T-helper 17 cell (primary cell): ENCODE measurements around the gene EVC. TPM values are rescaled to one million over a fixed set of nuclear protein-coding genes. Genes with fewer than 3 reads are reported as not detected.
"Not testable (repeated sequence)": the region's sequence is repeated elsewhere in the genome, so short reads cannot be mapped to it uniquely, and the experiment has no call there.

Experiments used
- ATAC-seq: fragments of 150-1000 bp; cut with Tn5 transposase; 2 replicates; pipeline ENCODE4 v1.10.0; 2021; ENCODE audit warnings: mild to moderate bottlenecking, moderate library complexity
- DNase-seq, 3 donors: peaks; one replicate each; pipeline versions ENCODE4 v3.0.0 to v3.0.0-alpha.2; 2020 to 2021
- H3K9me3 ChIP-seq: one replicate; pipeline ENCODE4 v1.7.0; 2013; ENCODE audit warnings: low read length, mild to moderate bottlenecking; ENCODE audit not compliant: control insufficient read depth, poor library complexity, severe bottlenecking
- H3K27ac Mint-ChIP-seq: one replicate; pipeline ENCODE4 v1.8.0; 2022; ENCODE audit warnings: mild to moderate bottlenecking, moderate library complexity, mixed read lengths
- H3K27me3 Mint-ChIP-seq: one replicate; pipeline ENCODE4 v1.8.0; 2022; ENCODE audit warnings: mixed read lengths
- H3K36me3 Mint-ChIP-seq: one replicate; pipeline ENCODE4 v1.8.0; 2022; ENCODE audit warnings: low read depth, mixed read lengths
- H3K4me1 Mint-ChIP-seq: one replicate; pipeline ENCODE4 v1.8.0; 2022; ENCODE audit warnings: mild to moderate bottlenecking, mixed read lengths
- H3K4me3 Mint-ChIP-seq: one replicate; pipeline ENCODE4 v1.8.0; 2022; ENCODE audit warnings: mild to moderate bottlenecking, moderate library complexity, mixed read lengths
- total RNA-seq, 4 donors: library from RNA in 2 of 4; stranded (reverse) in 2 of 4; gene quantifications; one replicate each; pipeline ENCODE4 v1.2.3 and lab custom pipeline; 2022 to 2026

Gene EVC
- total RNA-seq, 2 donors from 2014 or later: 3.4 to 5.5 TPM

GRCh38 chr4:5724377-5724776 is 13.4 kb downstream of the EVC start:
- ATAC-seq: no peak
- DNase-seq: no peak
- no peaks in the 10 kb centered on the region for H3K9me3 ChIP-seq
- H3K4me3 Mint-ChIP-seq: no peak overlapping the region
- no peak overlapping the region for H3K27ac Mint-ChIP-seq
- H3K36me3 Mint-ChIP-seq: no peaks in the 10 kb centered on the region
- no peaks in the 10 kb centered on the region for H3K4me1 Mint-ChIP-seq
- H3K27me3 Mint-ChIP-seq: peaks cover 4% of the 10 kb centered on the region

GRCh38 chr4:5728412-5728811 is 17.4 kb downstream of the EVC start:
- H3K36me3 Mint-ChIP-seq, H3K9me3 ChIP-seq, ATAC-seq, H3K27ac Mint-ChIP-seq, DNase-seq, H3K27me3 Mint-ChIP-seq, H3K4me1 Mint-ChIP-seq, H3K4me3 Mint-ChIP-seq: not testable (repeated sequence)

GRCh38 chr4:5730436-5730835 is 19.4 kb downstream of the EVC start:
- DNase-seq (no peak), ATAC-seq (no peak)
- Mint-ChIP-seq H3K36me3 (peaks cover 3% of the 10 kb centered on the region), H3K27ac (no peak overlapping the region), H3K27me3 (peaks cover 5% of the 10 kb centered on the region), H3K4me1 (no peaks in the 10 kb centered on the region), H3K4me3 (no peak overlapping the region)
- H3K9me3 ChIP-seq: no peaks in the 10 kb centered on the region

GRCh38 chr4:5730993-5731990 is 20.3 kb downstream of the EVC start:
- DNase-seq (no peak), ATAC-seq (no peak)
- Mint-ChIP-seq H3K36me3 (peaks cover 3% of the 10 kb centered on the region), H3K27me3 (peaks cover 5% of the 10 kb centered on the region), H3K27ac (no peak overlapping the region), H3K4me3 (no peak overlapping the region), H3K4me1 (no peaks in the 10 kb centered on the region)
- no peaks in the 10 kb centered on the region for H3K9me3 ChIP-seq

GRCh38 chr4:5732158-5732557 is 21.2 kb downstream of the EVC start:
- Mint-ChIP-seq H3K36me3 (peaks cover 3% of the 10 kb centered on the region), H3K27ac (no peak overlapping the region), H3K4me3 (no peak overlapping the region), H3K27me3 (peaks cover 5% of the 10 kb centered on the region), H3K4me1 (no peaks in the 10 kb centered on the region)
- ATAC-seq: no peak
- no peak for DNase-seq
- H3K9me3 ChIP-seq: no peaks in the 10 kb centered on the region

GRCh38 chr4:5734853-5735252 is 23.9 kb downstream of the EVC start:
- Mint-ChIP-seq H3K27ac (no peak overlapping the region), H3K4me1 (no peaks in the 10 kb centered on the region), H3K27me3 (peaks cover 5% of the 10 kb centered on the region), H3K36me3 (peaks cover 3% of the 10 kb centered on the region), H3K4me3 (no peak overlapping the region)
- DNase-seq (no peak), ATAC-seq (no peak)
- H3K9me3 ChIP-seq: no peaks in the 10 kb centered on the region

GRCh38 chr4:5735463-5735862 is 24.5 kb downstream of the EVC start:
- H3K9me3 ChIP-seq: no peaks in the 10 kb centered on the region
- no peaks in the 10 kb centered on the region for H3K4me1 Mint-ChIP-seq
- DNase-seq (no peak), ATAC-seq (no peak)
- H3K27ac Mint-ChIP-seq: no peak overlapping the region
- peaks cover 5% of the 10 kb centered on the region for H3K27me3 Mint-ChIP-seq
- peaks cover 3% of the 10 kb centered on the region for H3K36me3 Mint-ChIP-seq
- H3K4me3 Mint-ChIP-seq: no peak overlapping the region

GRCh38 chr4:5738061-5738460 is 27.1 kb downstream of the EVC start:
- DNase-seq (no peak), ATAC-seq (no peak)
- Mint-ChIP-seq H3K36me3 (peaks cover 3% of the 10 kb centered on the region), H3K27me3 (peaks cover 5% of the 10 kb centered on the region), H3K4me1 (no peaks in the 10 kb centered on the region), H3K4me3 (no peak overlapping the region), H3K27ac (no peak overlapping the region)
- H3K9me3 ChIP-seq: no peaks in the 10 kb centered on the region

- ATAC-seq (no peak), DNase-seq (no peak)
- Mint-ChIP-seq H3K27ac (no peak overlapping the region), H3K4me1 (no peaks in the 10 kb centered on the region), H3K36me3 (no peaks in the 10 kb centered on the region), H3K4me3 (no peak overlapping the region), H3K27me3 (no peaks in the 10 kb centered on the region)
- H3K9me3 ChIP-seq: no peaks in the 10 kb centered on the region
These were observed 31.4 kb downstream of the EVC start for GRCh38 chr4:5742388-5742787.

- no peaks in the 10 kb centered on the region for H3K27me3 Mint-ChIP-seq
- H3K9me3 ChIP-seq: no peaks in the 10 kb centered on the region
- no peak overlapping the region for H3K4me3 Mint-ChIP-seq
- H3K36me3 Mint-ChIP-seq: no peaks in the 10 kb centered on the region
- H3K27ac Mint-ChIP-seq: no peak overlapping the region
- DNase-seq: no peak
- no peaks in the 10 kb centered on the region for H3K4me1 Mint-ChIP-seq
- no peak for ATAC-seq
These were observed 32.0 kb downstream of the EVC start for GRCh38 chr4:5742968-5743367.

GRCh38 chr4:5746250-5746649 is 35.2 kb downstream of the EVC start:
- Mint-ChIP-seq H3K27ac (no peak overlapping the region), H3K27me3 (no peaks in the 10 kb centered on the region), H3K4me3 (no peak overlapping the region), H3K36me3 (no peaks in the 10 kb centered on the region), H3K4me1 (no peaks in the 10 kb centered on the region)
- DNase-seq: no peak
- no peaks in the 10 kb centered on the region for H3K9me3 ChIP-seq
- ATAC-seq: no peak

- H3K27ac Mint-ChIP-seq: no peak overlapping the region
- no peak overlapping the region for H3K4me3 Mint-ChIP-seq
- H3K36me3 Mint-ChIP-seq: no peaks in the 10 kb centered on the region
- ATAC-seq (no peak), DNase-seq (no peak)
- H3K4me1 Mint-ChIP-seq: no peaks in the 10 kb centered on the region
- H3K27me3 Mint-ChIP-seq: no peaks in the 10 kb centered on the region
- no peaks in the 10 kb centered on the region for H3K9me3 ChIP-seq
These were observed 36.1 kb downstream of the EVC start for GRCh38 chr4:5746829-5747737.

- H3K9me3 ChIP-seq: no peaks in the 10 kb centered on the region
- Mint-ChIP-seq H3K4me3 (no peak overlapping the region), H3K4me1 (no peaks in the 10 kb centered on the region), H3K27me3 (no peaks in the 10 kb centered on the region), H3K27ac (no peak overlapping the region), H3K36me3 (no peaks in the 10 kb centered on the region)
- ATAC-seq (no peak), DNase-seq (no peak)
These were observed 36.9 kb downstream of the EVC start for GRCh38 chr4:5747738-5748375.
